ENCODE results near the gene ITGB4. TPM values are rescaled to one million over a fixed set of nuclear protein-coding genes. Genes with fewer than 3 reads are reported as not detected.

The ITGB4 gene
- total and polyA plus RNA-seq, 2 of the 13 experiments (the other 11 are each of a cell fraction or from before 2014, with no cell fraction given) = 6.9 to 14.5 TPM

GRCh38 chr17:75754378-75755204 is 33.3 kb downstream of the ITGB4 start (continued):
- no peak for TF ChIP-seq ZNF790 (CRISPR knock-in tag; IDR thresholded peaks at IDR 0.05; ENCODE audit: borderline replicate concordance)
- TF ChIP-seq ZSCAN21 (CRISPR knock-in tag; IDR thresholded peaks at IDR 0.05; ENCODE audit: borderline replicate concordance) = peak; percentile 97
- peak; percentile 70 for TF ChIP-seq ZEB1 (IDR thresholded peaks at IDR 0.05; ENCODE audit: insufficient replicate concordance, low read depth)
- peak; percentile 81 for TF ChIP-seq ZNF883 (CRISPR knock-in tag; IDR thresholded peaks at IDR 0.05; ENCODE audit: not compliant biosample characterization)
- TF ChIP-seq CHCHD3 (CRISPR knock-in tag; IDR thresholded peaks at IDR 0.05) = no peak
- no peak for TF ChIP-seq SNAPC2 (CRISPR knock-in tag; IDR thresholded peaks at IDR 0.05)
- TF ChIP-seq ZNF331 (CRISPR knock-in tag; IDR thresholded peaks at IDR 0.05) = no peak; the same call in 1 of the 2 replicates
- TF ChIP-seq ATF5 (CRISPR knock-in tag; IDR thresholded peaks at IDR 0.05; ENCODE audit: low read depth) = no peak
- TF ChIP-seq MXD1 (CRISPR knock-in tag; IDR thresholded peaks at IDR 0.05) = peak; percentile 73
- peak; percentile 73; the same call in 1 of the 2 replicates for TF ChIP-seq PITX1 (CRISPR knock-in tag; IDR thresholded peaks at IDR 0.05)
- no peak for TF ChIP-seq POLR2AphosphoS2 (IDR thresholded peaks at IDR 0.05; ENCODE audit: low read depth, low read length)
- peak; percentile 88; the same call in 1 of the 2 replicates for TF ChIP-seq TERF1 (CRISPR knock-in tag; IDR thresholded peaks at IDR 0.05)
- peak; percentile 69 for TF ChIP-seq SOX5 (CRISPR knock-in tag; IDR thresholded peaks at IDR 0.05; ENCODE audit: borderline replicate concordance)
- TF ChIP-seq ZNF574 (CRISPR knock-in tag; IDR thresholded peaks at IDR 0.05) = peak; percentile 80
- TF ChIP-seq HBP1 (CRISPR knock-in tag; IDR thresholded peaks at IDR 0.05; ENCODE audit: low read depth) = peak; percentile 77; the same call in 1 of the 2 replicates
- peak; percentile 46; the same call in 1 of the 2 replicates for TF ChIP-seq MXD3 (CRISPR knock-in tag; IDR thresholded peaks at IDR 0.05)
- 0 out of 2 replicates have a peak, but pooled peaks have one; percentile 50 for TF ChIP-seq ZNF552 (CRISPR knock-in tag; IDR thresholded peaks at IDR 0.05; ENCODE audit: borderline replicate concordance)
- TF ChIP-seq KDM5A (IDR thresholded peaks at IDR 0.05; ENCODE audit: borderline replicate concordance, low read length) = no peak
- TF ChIP-seq SP4 (CRISPR knock-in tag; IDR thresholded peaks at IDR 0.05) = peak; percentile 23; the same call in 1 of the 2 replicates
- TF ChIP-seq RARA (CRISPR knock-in tag; IDR thresholded peaks at IDR 0.05) = peak; percentile 54; the same call in 1 of the 2 replicates
- peak; percentile 91 for TF ChIP-seq HNF4G (IDR thresholded peaks at IDR 0.05; ENCODE audit: borderline replicate concordance, low read depth, low read length)
- peak; percentile 94 for TF ChIP-seq HNF4G (CRISPR knock-in tag; IDR thresholded peaks at IDR 0.05; ENCODE audit: borderline replicate concordance, low read depth)
